SK-N-SH treated with all-trans-retinoic acid at 6 μM for 48 hours (cell line): ENCODE results near the gene AP2B1.

Experiments
- ATAC-seq: fragments of 200-7000 bp; cut with Tn5 transposase; 3 replicates; pipeline ENCODE4 v1.9.1; 2020; ENCODE audit warnings: mild to moderate bottlenecking, moderate library complexity
- ARNTL ChIP-seq: fragments of 450-650 bp; formaldehyde crosslinking; IDR thresholded peaks from 2 replicates; pipeline ENCODE4 v1.5.0; 2020; ENCODE audit warnings: low read depth, mild to moderate bottlenecking, moderate library complexity, borderline replicate concordance
- BACH2 ChIP-seq: fragments of 250-450 bp; sonication (Bioruptor Pico); IDR thresholded peaks from 2 replicates; pipeline ENCODE4 v1.9.0; 2021; ENCODE audit warnings: mild to moderate bottlenecking, borderline replicate concordance
- CREB5 ChIP-seq: fragments of 250-450 bp; sonication (Bioruptor Pico); IDR thresholded peaks from 2 replicates; pipeline ENCODE4 v1.5.1; 2020; ENCODE audit warnings: low read depth, mild to moderate bottlenecking, moderate library complexity
- CSDC2 ChIP-seq: fragments of 250-450 bp; sonication (Bioruptor Pico); IDR thresholded peaks from 2 replicates; pipeline ENCODE4 v1.5.0; 2020; ENCODE audit warnings: mild to moderate bottlenecking, moderate library complexity
- CSRNP3 ChIP-seq: fragments of 250-450 bp; sonication (Bioruptor Pico); IDR thresholded peaks from 2 replicates; pipeline ENCODE4 v1.5.1; 2021; ENCODE audit warnings: mild to moderate bottlenecking, moderate library complexity
- ESRRG ChIP-seq: fragments of 250-450 bp; sonication (Bioruptor Pico); IDR thresholded peaks from 2 replicates; pipeline ENCODE4 v1.6.1; 2021; ENCODE audit warnings: mild to moderate bottlenecking
- GLIS3 ChIP-seq: fragments of 250-450 bp; sonication (Bioruptor Pico); IDR thresholded peaks from 2 replicates; pipeline ENCODE4 v1.5.0; 2020; ENCODE audit warnings: mild to moderate bottlenecking, moderate library complexity
- ISL1 ChIP-seq: fragments of 250-450 bp; sonication (Bioruptor Pico); IDR thresholded peaks from 2 replicates; pipeline ENCODE4 v2.1.2; 2022; ENCODE audit warnings: mild to moderate bottlenecking, moderate library complexity
- PATZ1 ChIP-seq: fragments of 250-450 bp; sonication (Bioruptor Pico); IDR thresholded peaks from 2 replicates; pipeline ENCODE4 v1.8.0; 2020; ENCODE audit warnings: mild to moderate bottlenecking, moderate library complexity, borderline replicate concordance
- POU6F1 ChIP-seq: fragments of 250-450 bp; sonication (Bioruptor Pico); IDR thresholded peaks from 2 replicates; pipeline ENCODE4 v1.8.0; 2021; ENCODE audit warnings: low read depth, mild to moderate bottlenecking, moderate library complexity, borderline replicate concordance
- PPARA ChIP-seq: fragments of 250-450 bp; sonication (Bioruptor Pico); IDR thresholded peaks from 2 replicates; pipeline ENCODE4 v1.5.0; 2020; ENCODE audit warnings: mild to moderate bottlenecking, borderline replicate concordance
- SNAI2 ChIP-seq: fragments of 250-450 bp; sonication (Bioruptor Pico); IDR thresholded peaks from 2 replicates; pipeline ENCODE4 v1.5.0; 2020; ENCODE audit warnings: mild to moderate bottlenecking, moderate library complexity
- TCF4 ChIP-seq: fragments of 250-450 bp; sonication (Bioruptor Pico); IDR thresholded peaks from 2 replicates; pipeline ENCODE4 v1.8.0; 2021; ENCODE audit warnings: mild to moderate bottlenecking, moderate library complexity, borderline replicate concordance
- TSHZ2 ChIP-seq: fragments of 250-450 bp; sonication (Bioruptor Pico); IDR thresholded peaks from 2 replicates; pipeline ENCODE4 v1.5.0; 2020; ENCODE audit warnings: mild to moderate bottlenecking, moderate library complexity
- ZC3H10 ChIP-seq: fragments of 250-450 bp; sonication (Bioruptor Pico); IDR thresholded peaks from 2 replicates; pipeline ENCODE4 v1.5.1; 2021; ENCODE audit warnings: mild to moderate bottlenecking, moderate library complexity
- ZFP30 ChIP-seq: fragments of 450-650 bp; formaldehyde crosslinking; IDR thresholded peaks from 2 replicates; pipeline ENCODE4 v1.5.0; 2022; ENCODE audit warnings: mild to moderate bottlenecking, moderate library complexity
- ZNF565 ChIP-seq: fragments of 450-650 bp; formaldehyde crosslinking; conservative IDR thresholded peaks from 2 replicates; pipeline ENCODE4 v1.5.0; 2020; ENCODE audit warnings: low read depth, mild to moderate bottlenecking, moderate library complexity
- ZNF70 ChIP-seq: fragments of 450-650 bp; formaldehyde crosslinking; IDR thresholded peaks from 2 replicates; pipeline ENCODE4 v1.5.0; 2020; ENCODE audit warnings: mild to moderate bottlenecking, moderate library complexity
- ZNF8 ChIP-seq: fragments of 450-650 bp; formaldehyde crosslinking; IDR thresholded peaks from 2 replicates; pipeline ENCODE4 v1.5.0; 2020; ENCODE audit warnings: mild to moderate bottlenecking, moderate library complexity

Gene AP2B1

GRCh38 chr17:35660902-35661301, 73.8 kb downstream of the AP2B1 start (continued):
- no peak for TF ChIP-seq TSHZ2 (CRISPR knock-in tag)
- no peak for TF ChIP-seq CSDC2
- TF ChIP-seq ESRRG (CRISPR knock-in tag) = no peak
- TF ChIP-seq ARNTL (CRISPR knock-in tag) = no peak
- TF ChIP-seq CSRNP3 (CRISPR knock-in tag) = no peak
- TF ChIP-seq PATZ1 (CRISPR knock-in tag) = no peak

- no peak for ATAC-seq
- TF ChIP-seq SNAI2 = no peak
- no peak for TF ChIP-seq ZNF565
- TF ChIP-seq POU6F1 = no peak
- TF ChIP-seq TCF4 (CRISPR knock-in tag) = no peak
- TF ChIP-seq TSHZ2 (CRISPR knock-in tag) = no peak
- no peak for TF ChIP-seq CSRNP3 (CRISPR knock-in tag)
- TF ChIP-seq ZFP30 (CRISPR knock-in tag) = no peak
- no peak for TF ChIP-seq ARNTL (CRISPR knock-in tag)
- TF ChIP-seq ZC3H10 (CRISPR knock-in tag) = no peak
- TF ChIP-seq BACH2 (CRISPR knock-in tag) = no peak
- TF ChIP-seq CREB5 = no peak
- TF ChIP-seq PPARA = no peak
- TF ChIP-seq GLIS3 (CRISPR knock-in tag) = no peak
- TF ChIP-seq ISL1 = no peak
- no peak for TF ChIP-seq ESRRG (CRISPR knock-in tag)
- no peak for TF ChIP-seq ZNF70 (CRISPR knock-in tag)
- TF ChIP-seq ZNF8 = no peak
- no peak for TF ChIP-seq CSDC2
These were observed 77.6 kb downstream of the AP2B1 start for GRCh38 chr17:35664685-35665084.
